Lower leg skin (tissue), 4 donors: ENCODE data around the gene SULT1C3. TPM values are rescaled to one million over a fixed set of nuclear protein-coding genes. Genes with fewer than 3 reads are reported as not detected.

Experiments used
- DNase-seq, 2 donors: peaks; one replicate each; pipeline ENCODE4 v3.0.0-alpha.2; 2019; ENCODE audit warnings: low spot score in 2 of 2
- H3K4me3 ChIP-seq: fragments of 200-600 bp; sonication (generic); 2 replicates; pipeline ENCODE4 v1.5.1; 2017; ENCODE audit warnings: mild to moderate bottlenecking, low read depth; ENCODE audit not compliant: poor library complexity, severe bottlenecking
- POLR2A ChIP-seq, 2 donors: fragments of 450-650 bp; IDR thresholded peaks; one replicate each; pipeline ENCODE4 v1.6.1; 2016 to 2017; ENCODE audit warnings: antibody characterized with exemption in 2 of 2, mild to moderate bottlenecking in 1 of 2, moderate library complexity in 1 of 2
- WGBS, 2 donors: methylation state at CpG; one replicate each; pipeline ENCODE4 v1.1.5; 2018; 5-methylcytosine and 5-hydroxymethylcytosine counted together
- intact Hi-C: fragments of 100-400 bp; cut with DNase I; formaldehyde crosslinking; loops from one replicate; pipeline ENCODE4 v1.15.0; 2023; ENCODE audit warnings: low total_unique reads
- total RNA-seq, 4 donors: library from RNA; depleted of rRNA; stranded (reverse); fragments of >200 nt; gene quantifications; one replicate each; pipeline ENCODE4 v1.1.0, GENCODE V29; 2016
- TF ChIP-seq, protein P1 (sequence below), 3 donors: fragments of 450-650 bp; IDR thresholded peaks; one replicate each; pipeline ENCODE4 v1.5.1; 2016; ENCODE audit warnings: antibody characterized with exemption in 3 of 3, mild to moderate bottlenecking in 3 of 3, moderate library complexity in 2 of 3

The SULT1C3 gene
- total RNA-seq, 4 donors from 2014 or later: not detected

DNA sequence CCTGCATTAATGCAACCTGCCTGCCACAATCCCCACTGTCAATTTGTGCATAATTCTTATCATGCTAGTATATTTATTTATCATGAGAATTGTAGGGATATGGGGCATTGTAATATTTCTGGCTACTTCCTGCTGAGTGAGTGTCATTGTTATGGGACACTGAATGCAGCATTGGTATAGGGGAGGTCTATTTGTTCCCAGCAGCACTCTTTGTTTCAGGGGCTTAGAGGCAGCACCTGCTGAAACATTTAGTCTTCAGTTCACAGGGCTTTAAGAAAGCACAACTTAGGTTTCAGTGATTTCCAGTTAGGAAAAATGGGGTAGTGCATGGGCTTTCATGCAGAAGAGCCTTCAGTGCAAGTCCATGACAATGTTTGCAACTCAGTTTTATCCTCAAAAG, 23.6 kb downstream of the SULT1C3 start:
- DNase-seq: no peak
- H3K4me3 ChIP-seq: no peak overlapping the region
- TF ChIP-seq POLR2A (IDR thresholded peaks at IDR 0.05): no peak
- TF ChIP-seq, protein P1, sequence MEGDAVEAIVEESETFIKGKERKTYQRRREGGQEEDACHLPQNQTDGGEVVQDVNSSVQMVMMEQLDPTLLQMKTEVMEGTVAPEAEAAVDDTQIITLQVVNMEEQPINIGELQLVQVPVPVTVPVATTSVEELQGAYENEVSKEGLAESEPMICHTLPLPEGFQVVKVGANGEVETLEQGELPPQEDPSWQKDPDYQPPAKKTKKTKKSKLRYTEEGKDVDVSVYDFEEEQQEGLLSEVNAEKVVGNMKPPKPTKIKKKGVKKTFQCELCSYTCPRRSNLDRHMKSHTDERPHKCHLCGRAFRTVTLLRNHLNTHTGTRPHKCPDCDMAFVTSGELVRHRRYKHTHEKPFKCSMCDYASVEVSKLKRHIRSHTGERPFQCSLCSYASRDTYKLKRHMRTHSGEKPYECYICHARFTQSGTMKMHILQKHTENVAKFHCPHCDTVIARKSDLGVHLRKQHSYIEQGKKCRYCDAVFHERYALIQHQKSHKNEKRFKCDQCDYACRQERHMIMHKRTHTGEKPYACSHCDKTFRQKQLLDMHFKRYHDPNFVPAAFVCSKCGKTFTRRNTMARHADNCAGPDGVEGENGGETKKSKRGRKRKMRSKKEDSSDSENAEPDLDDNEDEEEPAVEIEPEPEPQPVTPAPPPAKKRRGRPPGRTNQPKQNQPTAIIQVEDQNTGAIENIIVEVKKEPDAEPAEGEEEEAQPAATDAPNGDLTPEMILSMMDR (IDR thresholded peaks at IDR 0.05): no peak
- intact Hi-C loops: no loop called here

DNA sequence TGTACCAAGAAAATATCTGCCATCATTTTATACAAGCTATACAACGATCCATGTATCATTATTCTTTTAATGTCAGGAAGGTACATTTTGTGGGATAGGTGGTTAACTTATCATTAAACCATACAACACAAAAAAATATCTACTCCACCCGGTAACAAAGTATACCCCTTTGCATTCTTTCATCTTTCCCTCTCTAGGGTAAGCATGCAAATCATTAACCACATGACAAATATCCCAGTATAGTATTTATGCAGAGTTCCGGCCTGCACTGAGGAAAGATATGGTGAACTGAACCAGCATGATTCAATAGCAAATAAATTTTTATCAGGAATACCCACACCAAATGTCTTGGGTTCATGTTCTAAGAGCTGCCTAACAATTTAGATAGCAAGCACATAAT, 26.4 kb downstream of the SULT1C3 start:
- H3K4me3 ChIP-seq: no peak overlapping the region
- DNase-seq: no peak
- WGBS, 2 donors: 67 to 69% methylated on average over 3 of the region's 3 CpGs
- TF ChIP-seq, protein P1 (IDR thresholded peaks at IDR 0.05): no peak
- TF ChIP-seq POLR2A (IDR thresholded peaks at IDR 0.05): no peak
- intact Hi-C loops: no loop called here

DNA sequence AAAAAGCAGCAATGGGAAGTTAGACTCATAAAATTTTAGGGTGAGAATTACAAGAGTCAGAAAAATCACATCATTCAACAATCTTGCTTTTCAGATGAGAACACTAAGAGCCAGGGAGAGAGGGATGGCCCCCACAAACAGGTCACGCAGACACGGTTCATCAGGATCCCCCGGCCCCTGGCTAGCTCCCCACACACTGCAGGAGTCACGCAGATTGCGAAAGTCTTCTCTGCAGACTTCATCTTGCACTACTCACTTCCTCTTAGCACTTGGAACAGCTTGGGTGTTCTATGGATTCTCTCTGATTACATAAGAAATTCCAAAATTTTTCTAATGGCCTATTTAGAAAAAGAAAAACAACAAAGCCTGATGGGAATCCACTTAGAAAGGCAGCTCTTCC, 27.3 kb downstream of the SULT1C3 start:
- DNase-seq: no peak
- intact Hi-C loops: no loop called here
- H3K4me3 ChIP-seq: no peak overlapping the region
- TF ChIP-seq, protein P1 (IDR thresholded peaks at IDR 0.05): no peak
- TF ChIP-seq POLR2A (IDR thresholded peaks at IDR 0.05): no peak
- 66 to 70% methylated on average over 5 of the region's 5 CpGs for WGBS, 2 donors

DNA sequence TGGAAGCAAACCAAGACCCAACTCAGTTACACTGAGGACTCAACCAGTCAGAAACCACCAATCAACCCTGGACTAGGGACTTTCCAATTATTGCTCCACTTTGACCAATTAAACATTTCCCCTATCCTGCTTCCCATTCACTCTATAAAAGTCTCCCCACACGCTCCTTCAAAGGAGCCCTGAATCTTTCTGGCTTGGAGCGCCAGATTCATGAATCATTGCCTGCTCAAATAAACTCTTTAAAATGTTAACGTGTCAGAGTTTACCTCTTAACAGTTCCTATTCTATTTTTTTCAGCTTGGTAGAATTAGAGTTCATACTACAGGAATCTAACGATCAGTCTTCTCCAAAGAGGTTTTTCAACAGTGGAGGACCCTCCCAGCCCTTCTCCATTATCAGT, 28.2 kb downstream of the SULT1C3 start:
- H3K4me3 ChIP-seq: no peak overlapping the region
- TF ChIP-seq, protein P1 (IDR thresholded peaks at IDR 0.05): no peak
- TF ChIP-seq POLR2A (IDR thresholded peaks at IDR 0.05): no peak
- DNase-seq: no peak
- intact Hi-C loops: no loop called here
- 32 to 38% methylated on average over 4 of the region's 4 CpGs for WGBS, 2 donors

DNA sequence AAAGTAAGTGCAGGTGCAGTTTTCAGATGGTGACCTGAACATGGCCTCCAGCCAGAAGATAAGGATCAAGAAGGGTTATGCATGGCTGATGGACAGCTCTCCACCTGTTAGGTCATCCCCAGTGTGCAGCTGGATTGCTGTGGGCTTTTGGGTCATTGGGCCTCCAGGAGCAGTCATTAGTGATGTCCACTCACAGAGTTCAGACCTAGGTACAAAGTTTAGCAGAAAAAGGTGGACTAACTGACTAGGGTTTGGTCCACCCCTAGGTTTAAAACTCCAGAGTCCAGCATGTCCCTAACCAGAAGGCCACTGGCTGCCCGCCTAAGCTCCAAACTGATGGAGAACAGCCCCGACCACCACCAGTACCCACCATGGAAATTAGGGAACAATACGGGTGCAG, 30.6 kb downstream of the SULT1C3 start:
- no peak for DNase-seq
- no peak for TF ChIP-seq POLR2A (IDR thresholded peaks at IDR 0.05)
- TF ChIP-seq, protein P1 (IDR thresholded peaks at IDR 0.05): no peak
- no peak overlapping the region for H3K4me3 ChIP-seq
- intact Hi-C loops: no loop called here
- 75 to 78% methylated on average over 3 of the region's 3 CpGs for WGBS, 2 donors

DNA sequence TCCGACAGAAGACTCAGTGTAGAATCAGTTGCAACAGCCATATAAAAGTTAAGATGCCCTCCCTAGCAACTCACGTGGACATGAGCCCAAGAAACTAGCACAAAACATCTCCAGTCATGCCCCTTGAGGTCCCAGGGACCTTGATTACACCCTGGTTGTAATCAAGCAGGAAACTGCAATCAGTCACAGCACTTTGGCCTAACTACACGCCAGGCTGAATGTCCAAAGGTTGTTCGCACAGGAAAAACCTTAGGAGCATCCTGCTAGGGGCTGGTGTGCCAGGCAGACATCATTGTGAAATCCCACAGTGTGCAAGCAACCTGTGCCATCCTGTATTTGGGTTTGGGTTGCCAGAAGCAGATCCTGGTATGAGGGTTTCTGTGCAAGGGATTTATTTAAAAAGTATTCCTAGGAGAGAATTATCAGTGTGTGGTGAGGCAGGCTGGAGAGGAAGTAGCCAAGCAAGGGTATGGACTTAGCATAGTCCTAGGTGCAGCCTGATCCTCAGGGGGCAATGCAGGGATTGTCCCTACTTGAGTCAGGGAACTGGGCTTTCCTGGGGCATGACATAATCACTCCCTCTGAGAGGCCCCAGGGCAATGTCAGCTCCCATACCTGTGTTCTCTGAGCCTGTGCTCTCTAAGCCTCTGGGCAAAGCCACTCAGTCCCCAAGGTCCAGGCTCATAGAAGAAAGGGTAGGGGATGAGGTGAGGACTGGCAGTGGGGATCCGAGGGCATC, 31.2 kb downstream of the SULT1C3 start:
- TF ChIP-seq, protein P1 (IDR thresholded peaks at IDR 0.05): no peak
- TF ChIP-seq POLR2A (IDR thresholded peaks at IDR 0.05): no peak
- WGBS, 2 donors: 70 to 82% methylated on average over 5 of the region's 5 CpGs
- no peak overlapping the region for H3K4me3 ChIP-seq
- intact Hi-C loops: no loop called here
- DNase-seq: no peak
